Muscle of leg (tissue), 11 donors: ENCODE data around the gene ADGRL1. TPM values are rescaled to one million over a fixed set of nuclear protein-coding genes. Genes with fewer than 3 reads are reported as not detected.
"Not testable (repeated sequence)": the region's sequence is repeated elsewhere in the genome, so short reads cannot be mapped to it uniquely, and the experiment has no call there.

Experiments used
- DNase-seq: peaks from one replicate; pipeline ENCODE4 v3.0.0; 2013
- H3K27ac ChIP-seq: one replicate; pipeline ENCODE4 v1.5.1; 2013; ENCODE audit warnings: mild to moderate bottlenecking, low read length, control low read depth
- H3K27me3 ChIP-seq: one replicate; pipeline ENCODE4 v1.6.1; 2013; ENCODE audit warnings: low read length; ENCODE audit not compliant: control insufficient read depth, insufficient read depth
- H3K36me3 ChIP-seq: one replicate; pipeline ENCODE4 v1.6.1; 2013; ENCODE audit warnings: low read length; ENCODE audit not compliant: control insufficient read depth, insufficient read depth
- H3K4me1 ChIP-seq: one replicate; pipeline ENCODE4 v1.6.1; 2013; ENCODE audit warnings: low read length; ENCODE audit not compliant: control insufficient read depth, insufficient read depth
- H3K4me3 ChIP-seq: one replicate; pipeline ENCODE4 v1.5.1; 2013; ENCODE audit warnings: low read length, control low read depth
- H3K9me3 ChIP-seq: replicated peaks from 2 replicates; pipeline ENCODE4 v1.6.1; 2013; ENCODE audit warnings: low read depth, low read length; ENCODE audit not compliant: control insufficient read depth
- WGBS: methylation state at CpG from one replicate; pipeline ENCODE4 v1.1.5; 2013; ENCODE audit warnings: missing lambda C conversion rate; ENCODE audit not compliant: insufficient coverage; 5-methylcytosine and 5-hydroxymethylcytosine counted together
- polyA plus RNA-seq, 8 donors: library from polyadenylated mRNA; unstranded; fragments of 120-200 nt; gene quantifications; one replicate each; pipeline versions ENCODE4 v1.2.1 to v1.2.3, GENCODE V29; 2013; ENCODE audit warnings: inconsistent platforms in 1 of 8, low replicate concordance in 1 of 8; ENCODE audit not compliant: insufficient read length in 8 of 8, insufficient read depth in 1 of 8
- total RNA-seq: library from RNA; stranded (reverse); fragments of 120-200 nt; gene quantifications from one replicate; pipeline ENCODE4 v1.2.4, GENCODE V29; 2013

Gene ADGRL1
- total and polyA plus RNA-seq, 9 donors: 7.8 to 28.0 (median 20.9) TPM

- Histone ChIP-seq H3K27ac (no peak overlapping the region), H3K27me3 (peaks cover 8% of the 10 kb centered on the region), H3K4me3 (no peak overlapping the region), H3K4me1 (no peaks in the 10 kb centered on the region), H3K9me3 (no peaks in the 10 kb centered on the region), H3K36me3 (no peaks in the 10 kb centered on the region)
- DNase-seq: no peak
- 68% methylated on average over 5 of the region's 12 CpGs for WGBS
Observed at GRCh38 chr19:14218620-14219330, 12.8 kb upstream of the ADGRL1 start.

- H3K36me3 ChIP-seq, H3K27ac ChIP-seq, H3K9me3 ChIP-seq, H3K4me3 ChIP-seq, H3K4me1 ChIP-seq, DNase-seq, H3K27me3 ChIP-seq: not testable (repeated sequence)
- 41% methylated on average over 2 of the region's 4 CpGs for WGBS
Observed at GRCh38 chr19:14217886-14218285, 11.9 kb upstream of the ADGRL1 start.

GRCh38 chr19:14214580-14214979 lies 8.6 kb upstream of the ADGRL1 start:
- Histone ChIP-seq H3K36me3 (no peaks in the 10 kb centered on the region), H3K27me3 (peaks cover 6% of the 10 kb centered on the region), H3K27ac (no peak overlapping the region), H3K9me3 (no peaks in the 10 kb centered on the region), H3K4me1 (peaks cover 5% of the 10 kb centered on the region), H3K4me3 (no peak overlapping the region)
- no CpG with 5 or more reads among the region's 2 CpGs for WGBS
- DNase-seq: no peak

DNA sequence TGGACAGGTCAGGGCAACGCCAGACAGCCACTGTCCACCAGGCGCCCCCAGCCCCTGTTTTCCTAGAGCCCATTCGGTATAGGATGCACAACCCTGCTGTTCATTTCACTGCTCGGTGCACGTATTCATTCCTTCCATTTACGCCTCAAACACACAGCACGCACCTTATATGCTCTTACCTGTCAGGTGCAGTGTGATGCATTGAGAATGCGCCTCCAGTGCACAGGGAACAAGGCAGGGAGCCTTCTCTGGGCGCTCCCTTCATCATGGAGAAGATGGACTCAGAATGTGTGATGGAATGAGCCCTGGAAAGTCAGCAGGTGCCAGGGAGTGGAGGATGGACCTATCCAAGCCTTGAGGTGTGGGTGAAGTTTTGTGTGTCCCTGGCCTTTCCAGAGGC lies 4.2 kb upstream of the ADGRL1 start:
- H3K27me3 ChIP-seq, H3K27ac ChIP-seq, DNase-seq, H3K36me3 ChIP-seq, H3K4me3 ChIP-seq, H3K9me3 ChIP-seq: not testable (repeated sequence)
- H3K4me1 ChIP-seq: peaks cover 14% of the 10 kb centered on the region
- 76% methylated on average over 4 of the region's 9 CpGs for WGBS

DNA sequence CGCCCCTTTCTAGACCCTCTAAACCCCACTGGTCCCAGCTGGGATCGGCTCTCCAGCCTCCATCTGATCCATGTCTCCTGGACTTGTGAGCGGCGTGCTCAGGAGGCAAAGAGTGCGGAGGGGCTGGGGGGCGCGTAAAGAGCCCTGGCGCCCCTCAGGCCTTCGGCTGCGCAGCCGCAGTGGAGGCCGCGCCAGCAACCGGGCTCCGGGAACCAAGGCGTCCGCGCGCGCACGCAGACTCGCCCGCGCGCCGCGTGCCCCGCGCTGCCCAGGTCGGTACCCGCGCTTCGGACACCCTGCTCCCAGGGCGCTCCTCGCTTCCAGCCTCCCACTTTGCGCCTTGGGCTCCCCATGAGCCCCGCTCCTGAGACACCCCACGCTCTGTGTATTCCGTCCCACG lies 3.4 kb upstream of the ADGRL1 start:
- H3K27me3 ChIP-seq: peaks cover 12% of the 10 kb centered on the region
- 0% methylated on average over 30 of the region's 40 CpGs for WGBS
- not testable (repeated sequence) for H3K36me3 ChIP-seq, H3K27ac ChIP-seq, H3K9me3 ChIP-seq
- H3K4me3 ChIP-seq: peak overlapping the region; percentile 30
- DNase-seq: peak; percentile 35
- H3K4me1 ChIP-seq: peaks cover 17% of the 10 kb centered on the region

- H3K27ac ChIP-seq, H3K36me3 ChIP-seq, H3K4me3 ChIP-seq, DNase-seq, H3K9me3 ChIP-seq: not testable (repeated sequence)
- Histone ChIP-seq H3K27me3 (peaks cover 12% of the 10 kb centered on the region), H3K4me1 (peaks cover 17% of the 10 kb centered on the region)
- WGBS: 21% methylated on average over 5 of the region's 9 CpGs
Observed at GRCh38 chr19:14208496-14208895, 2.5 kb upstream of the ADGRL1 start.

GRCh38 chr19:14207796-14208195 lies 1.8 kb upstream of the ADGRL1 start:
- 11% methylated on average over 3 of the region's 7 CpGs for WGBS
- Histone ChIP-seq H3K4me3 (peak overlapping the region; percentile 53), H3K27ac (peak overlapping the region; percentile 91), H3K27me3 (peaks cover 12% of the 10 kb centered on the region), H3K4me1 (peaks cover 17% of the 10 kb centered on the region)
- H3K9me3 ChIP-seq, DNase-seq, H3K36me3 ChIP-seq: not testable (repeated sequence)

DNA sequence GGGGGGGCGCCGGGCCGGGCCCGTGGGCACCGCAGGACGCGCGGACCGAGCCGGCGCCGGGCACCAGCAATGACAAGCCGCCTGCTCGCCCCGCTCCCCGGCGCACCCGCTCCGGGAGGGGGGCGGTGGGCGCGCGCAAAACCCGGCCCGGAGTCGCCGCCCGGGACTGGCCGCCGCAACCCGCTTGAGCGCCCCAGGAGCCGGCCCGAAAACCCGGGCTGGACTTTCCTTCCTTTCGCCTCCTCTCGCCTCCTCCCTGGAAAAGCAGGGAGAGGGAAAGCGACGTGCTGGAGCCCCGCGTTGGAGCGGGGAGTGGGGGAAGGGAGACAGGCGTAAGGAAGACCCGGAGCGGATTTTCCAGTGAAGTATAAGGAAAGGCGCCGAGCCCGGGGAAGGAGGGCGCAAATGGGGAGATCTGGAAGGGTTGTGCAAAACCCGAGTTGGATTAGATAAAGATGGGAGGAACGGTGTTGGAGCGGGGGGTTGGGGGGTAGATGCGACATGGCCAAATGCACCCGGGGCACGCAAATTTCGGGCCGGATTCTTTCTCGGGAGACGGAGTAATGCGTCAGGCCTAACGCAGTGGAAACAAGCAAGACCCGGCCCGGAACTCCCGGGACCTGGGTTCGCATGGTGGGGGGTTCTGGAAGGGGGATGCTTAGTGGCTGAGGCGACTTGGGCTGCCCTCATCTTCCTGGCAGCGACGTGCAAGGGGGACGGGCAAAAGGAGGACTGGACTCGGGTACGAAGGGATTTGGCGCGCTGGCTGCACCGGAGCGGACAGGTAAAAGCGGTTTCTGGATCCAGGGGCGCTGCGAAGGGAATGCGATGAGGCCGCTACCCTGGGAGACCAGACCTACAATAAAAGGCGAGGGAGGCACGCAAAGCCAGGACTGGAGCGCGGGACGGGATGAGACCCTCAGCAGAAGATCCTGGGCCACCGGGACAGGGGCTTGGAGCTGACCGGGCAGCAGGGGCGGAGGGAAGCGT lies 1.1 kb upstream of the ADGRL1 start:
- H3K27ac ChIP-seq: peak overlapping the region; percentile 91
- under 1% methylated on average over 74 of the region's 89 CpGs for WGBS
- H3K27me3 ChIP-seq: peaks cover 12% of the 10 kb centered on the region
- H3K9me3 ChIP-seq, H3K36me3 ChIP-seq: not testable (repeated sequence)
- peaks cover 17% of the 10 kb centered on the region for H3K4me1 ChIP-seq
- H3K4me3 ChIP-seq: peak overlapping the region; percentile 53
- peak; percentile 99 for DNase-seq

DNA sequence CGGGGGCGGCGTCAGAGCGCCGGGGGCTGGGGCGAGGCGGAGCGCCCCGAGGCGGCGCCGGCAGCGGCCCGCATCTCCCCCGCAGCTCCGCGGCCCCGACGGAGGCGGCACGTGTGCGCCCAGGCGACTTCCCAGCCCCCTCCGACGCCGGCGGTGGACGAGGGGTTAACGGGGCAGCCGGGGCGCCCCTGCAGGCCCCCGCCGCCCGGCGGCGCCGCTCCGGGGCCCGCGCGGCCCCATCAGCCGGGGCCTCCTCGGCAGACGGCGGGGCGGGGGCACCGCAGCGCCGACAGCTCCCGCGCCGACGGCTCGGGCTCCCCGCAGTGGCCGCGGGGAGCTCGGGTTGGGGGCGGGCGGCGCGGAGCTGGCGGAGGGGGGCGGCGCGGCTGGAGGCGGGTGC lies 339 bp upstream of the ADGRL1 start:
- peak; percentile 49 for DNase-seq
- H3K9me3 ChIP-seq, H3K36me3 ChIP-seq, H3K27ac ChIP-seq: not testable (repeated sequence)
- peaks cover 17% of the 10 kb centered on the region for H3K4me1 ChIP-seq
- WGBS: under 1% methylated on average over 66 of the region's 67 CpGs
- peak overlapping the region; percentile 50 for H3K4me3 ChIP-seq
- H3K27me3 ChIP-seq: peaks cover 12% of the 10 kb centered on the region

- peak overlapping the region; percentile 3 for H3K27ac ChIP-seq
- not testable (repeated sequence) for DNase-seq, H3K36me3 ChIP-seq, H3K27me3 ChIP-seq, H3K9me3 ChIP-seq
- 3% methylated on average over 18 of the region's 28 CpGs for WGBS
- H3K4me1 ChIP-seq: peaks cover 18% of the 10 kb centered on the region
- H3K4me3 ChIP-seq: peak overlapping the region; percentile 32
Observed at GRCh38 chr19:14204676-14205451, 1.1 kb downstream of the ADGRL1 start.
